ENCODE data around the gene HLA-DRA.

DNA sequence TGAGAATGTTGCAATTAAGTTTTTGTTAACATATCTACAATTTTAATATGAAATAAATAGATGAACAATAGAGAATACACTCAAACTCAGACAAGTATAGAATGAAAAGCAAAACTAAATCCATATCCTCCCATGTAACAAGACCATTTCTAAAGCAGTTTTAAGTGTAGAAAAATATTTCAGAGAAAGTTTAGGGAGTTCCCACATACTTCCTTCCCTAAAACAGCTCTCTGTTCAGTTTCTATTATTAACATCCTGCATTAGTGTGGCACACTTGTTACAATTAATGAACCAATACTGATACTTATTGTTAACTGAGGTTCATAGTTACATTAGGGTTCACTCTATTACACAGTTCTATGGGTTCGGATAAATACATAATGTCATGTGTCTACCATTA is 52.0 kb downstream of the HLA-DRA start:
- TF ChIP-seq, protein P1, sequence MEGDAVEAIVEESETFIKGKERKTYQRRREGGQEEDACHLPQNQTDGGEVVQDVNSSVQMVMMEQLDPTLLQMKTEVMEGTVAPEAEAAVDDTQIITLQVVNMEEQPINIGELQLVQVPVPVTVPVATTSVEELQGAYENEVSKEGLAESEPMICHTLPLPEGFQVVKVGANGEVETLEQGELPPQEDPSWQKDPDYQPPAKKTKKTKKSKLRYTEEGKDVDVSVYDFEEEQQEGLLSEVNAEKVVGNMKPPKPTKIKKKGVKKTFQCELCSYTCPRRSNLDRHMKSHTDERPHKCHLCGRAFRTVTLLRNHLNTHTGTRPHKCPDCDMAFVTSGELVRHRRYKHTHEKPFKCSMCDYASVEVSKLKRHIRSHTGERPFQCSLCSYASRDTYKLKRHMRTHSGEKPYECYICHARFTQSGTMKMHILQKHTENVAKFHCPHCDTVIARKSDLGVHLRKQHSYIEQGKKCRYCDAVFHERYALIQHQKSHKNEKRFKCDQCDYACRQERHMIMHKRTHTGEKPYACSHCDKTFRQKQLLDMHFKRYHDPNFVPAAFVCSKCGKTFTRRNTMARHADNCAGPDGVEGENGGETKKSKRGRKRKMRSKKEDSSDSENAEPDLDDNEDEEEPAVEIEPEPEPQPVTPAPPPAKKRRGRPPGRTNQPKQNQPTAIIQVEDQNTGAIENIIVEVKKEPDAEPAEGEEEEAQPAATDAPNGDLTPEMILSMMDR (IDR thresholded peaks at IDR 0.05; ENCODE audit: low read length) = no peak
- TF ChIP-seq EZH2phosphoT487 (IDR thresholded peaks at IDR 0.05; ENCODE audit: low read length) (no peak), EZH2 (optimal IDR thresholded peaks at IDR 0.05; ENCODE audit: low read depth, low read length) (no peak)
